ENCODE results near the gene TINAGL1. TPM values are rescaled to one million over a fixed set of nuclear protein-coding genes. Genes with fewer than 3 reads are reported as not detected.

The TINAGL1 gene
- total and polyA plus RNA-seq, 2 of the 13 experiments (the other 11 are each of a cell fraction or from before 2014, with no cell fraction given) = 24.7 to 76.8 TPM

GRCh38 chr1:31549809-31550620 is 26.3 kb upstream of the TINAGL1 start (continued):
- TF ChIP-seq ARID5B (CRISPR knock-in tag; IDR thresholded peaks at IDR 0.05) (peak; percentile 37; the same call in 1 of the 2 replicates), ATF5 (CRISPR knock-in tag; IDR thresholded peaks at IDR 0.05; ENCODE audit: low read depth) (no peak), SRF (IDR thresholded peaks at IDR 0.05; ENCODE audit: low read depth, low read length) (no peak), TOPORS (CRISPR knock-in tag; IDR thresholded peaks at IDR 0.05) (no peak), ATF1 (CRISPR knock-in tag; IDR thresholded peaks at IDR 0.05) (no peak), ZNF280B (CRISPR knock-in tag; IDR thresholded peaks at IDR 0.05; ENCODE audit: borderline replicate concordance) (no peak), TEF (CRISPR knock-in tag; IDR thresholded peaks at IDR 0.05) (no peak), ZNF646 (CRISPR knock-in tag; IDR thresholded peaks at IDR 0.05) (no peak), FOSL2 (CRISPR knock-in tag; IDR thresholded peaks at IDR 0.05) (peak; percentile 69), ZNF614 (CRISPR knock-in tag; IDR thresholded peaks at IDR 0.05; ENCODE audit: borderline replicate concordance) (no peak), TERF1 (CRISPR knock-in tag; IDR thresholded peaks at IDR 0.05) (no peak), EED (CRISPR knock-in tag; IDR thresholded peaks at IDR 0.05) (no peak), ZNF44 (CRISPR knock-in tag; IDR thresholded peaks at IDR 0.05) (no peak), RXRA (CRISPR knock-in tag; IDR thresholded peaks at IDR 0.05) (no peak; the same call in 1 of the 2 replicates)

Data from HepG2 (cell line).